ENCODE results near the gene ADRA2B.

DNA sequence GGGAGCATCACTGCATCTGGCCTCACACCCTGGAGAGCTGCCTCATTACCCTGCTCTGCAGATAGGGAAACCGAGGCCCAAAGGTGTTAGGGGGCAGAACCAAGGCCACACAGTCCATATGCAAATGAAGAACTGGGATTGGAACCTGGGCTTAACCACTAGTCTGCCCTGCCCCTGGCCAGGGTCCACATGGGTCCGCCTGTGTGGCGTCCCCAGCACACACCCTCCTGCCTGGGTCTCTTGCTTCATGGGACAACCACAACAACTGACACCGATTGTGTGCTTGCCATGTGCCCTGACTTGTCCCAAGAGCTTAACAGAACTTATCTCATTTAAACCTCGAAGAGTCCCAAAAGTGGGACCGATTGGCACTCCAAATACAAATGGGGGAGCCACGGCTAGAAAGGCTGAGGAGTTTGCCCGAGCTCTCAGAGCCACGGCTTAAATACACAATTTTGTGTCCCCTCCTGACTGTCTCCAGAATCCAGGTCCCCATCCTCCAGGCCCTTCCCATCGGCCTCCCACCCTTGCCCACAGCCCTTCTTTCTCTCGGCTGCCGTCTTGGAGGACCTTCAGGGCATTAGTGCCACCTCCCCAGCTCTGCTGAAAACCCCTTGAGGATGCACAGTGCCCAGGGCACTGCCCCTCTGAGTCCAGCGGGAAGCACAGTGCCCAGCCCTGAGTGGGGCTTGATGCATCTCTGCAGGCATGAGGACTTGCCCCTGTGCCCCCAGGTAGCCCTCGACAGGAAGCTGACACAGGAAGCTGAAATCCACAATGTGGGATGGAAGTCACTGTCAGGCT, 34.6 kb upstream of the ADRA2B start:
- TF ChIP-seq, protein P1, sequence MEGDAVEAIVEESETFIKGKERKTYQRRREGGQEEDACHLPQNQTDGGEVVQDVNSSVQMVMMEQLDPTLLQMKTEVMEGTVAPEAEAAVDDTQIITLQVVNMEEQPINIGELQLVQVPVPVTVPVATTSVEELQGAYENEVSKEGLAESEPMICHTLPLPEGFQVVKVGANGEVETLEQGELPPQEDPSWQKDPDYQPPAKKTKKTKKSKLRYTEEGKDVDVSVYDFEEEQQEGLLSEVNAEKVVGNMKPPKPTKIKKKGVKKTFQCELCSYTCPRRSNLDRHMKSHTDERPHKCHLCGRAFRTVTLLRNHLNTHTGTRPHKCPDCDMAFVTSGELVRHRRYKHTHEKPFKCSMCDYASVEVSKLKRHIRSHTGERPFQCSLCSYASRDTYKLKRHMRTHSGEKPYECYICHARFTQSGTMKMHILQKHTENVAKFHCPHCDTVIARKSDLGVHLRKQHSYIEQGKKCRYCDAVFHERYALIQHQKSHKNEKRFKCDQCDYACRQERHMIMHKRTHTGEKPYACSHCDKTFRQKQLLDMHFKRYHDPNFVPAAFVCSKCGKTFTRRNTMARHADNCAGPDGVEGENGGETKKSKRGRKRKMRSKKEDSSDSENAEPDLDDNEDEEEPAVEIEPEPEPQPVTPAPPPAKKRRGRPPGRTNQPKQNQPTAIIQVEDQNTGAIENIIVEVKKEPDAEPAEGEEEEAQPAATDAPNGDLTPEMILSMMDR (optimal IDR thresholded peaks at IDR 0.05 in 1 of 3, IDR thresholded peaks at IDR 0.05 in 1 of 3, conservative IDR thresholded peaks at IDR 0.05 in 1 of 3; ENCODE audit: extremely low read depth in 1 of 3, insufficient read depth in 2 of 3, low read length in 3 of 3): no peak
- no peak for TF ChIP-seq EZH2 (IDR thresholded peaks at IDR 0.05; ENCODE audit: low read length)
